ACC112 (cell line): ENCODE data around the gene NFIA.

Experiments
- H2AFZ ChIP-seq: fragments of 200-600 bp; sonication (generic); one replicate; pipeline ENCODE4 v1.6.0; 2017; ENCODE audit warnings: antibody characterized with exemption, low read length; ENCODE audit not compliant: unreplicated experiment
- H3K27ac ChIP-seq: fragments of 200-600 bp; sonication (generic); 2 replicates; pipeline ENCODE4 v1.5.1; 2014; ENCODE audit warnings: low read depth, mild to moderate bottlenecking, antibody characterized with exemption, low read length, moderate library complexity
- H3K27me3 ChIP-seq: fragments of 200-600 bp; sonication (generic); 2 replicates; pipeline ENCODE4 v1.6.1; 2014; ENCODE audit warnings: mild to moderate bottlenecking, antibody characterized with exemption, low read length, moderate library complexity, mixed read lengths; ENCODE audit not compliant: insufficient read depth
- H3K36me3 ChIP-seq: fragments of 200-600 bp; sonication (generic); 2 replicates; pipeline ENCODE4 v1.6.1; 2016; ENCODE audit warnings: mild to moderate bottlenecking, antibody characterized with exemption, low read length, moderate library complexity, mixed read lengths; ENCODE audit not compliant: insufficient read depth
- H3K4me1 ChIP-seq: fragments of 200-600 bp; sonication (generic); one replicate; pipeline ENCODE4 v1.6.1; 2016; ENCODE audit warnings: low read length, mixed read lengths; ENCODE audit not compliant: insufficient read depth, unreplicated experiment, control insufficient read depth
- H3K4me3 ChIP-seq: fragments of 200-600 bp; sonication (generic); 2 replicates; pipeline ENCODE4 v1.5.1; 2014; ENCODE audit warnings: mild to moderate bottlenecking, low read depth, low read length
- H3K79me2 ChIP-seq: fragments of 200-600 bp; sonication (generic); one replicate; pipeline ENCODE4 v1.6.0; 2016; ENCODE audit warnings: low read length; ENCODE audit not compliant: control insufficient read depth, unreplicated experiment, insufficient read depth

Gene NFIA

DNA sequence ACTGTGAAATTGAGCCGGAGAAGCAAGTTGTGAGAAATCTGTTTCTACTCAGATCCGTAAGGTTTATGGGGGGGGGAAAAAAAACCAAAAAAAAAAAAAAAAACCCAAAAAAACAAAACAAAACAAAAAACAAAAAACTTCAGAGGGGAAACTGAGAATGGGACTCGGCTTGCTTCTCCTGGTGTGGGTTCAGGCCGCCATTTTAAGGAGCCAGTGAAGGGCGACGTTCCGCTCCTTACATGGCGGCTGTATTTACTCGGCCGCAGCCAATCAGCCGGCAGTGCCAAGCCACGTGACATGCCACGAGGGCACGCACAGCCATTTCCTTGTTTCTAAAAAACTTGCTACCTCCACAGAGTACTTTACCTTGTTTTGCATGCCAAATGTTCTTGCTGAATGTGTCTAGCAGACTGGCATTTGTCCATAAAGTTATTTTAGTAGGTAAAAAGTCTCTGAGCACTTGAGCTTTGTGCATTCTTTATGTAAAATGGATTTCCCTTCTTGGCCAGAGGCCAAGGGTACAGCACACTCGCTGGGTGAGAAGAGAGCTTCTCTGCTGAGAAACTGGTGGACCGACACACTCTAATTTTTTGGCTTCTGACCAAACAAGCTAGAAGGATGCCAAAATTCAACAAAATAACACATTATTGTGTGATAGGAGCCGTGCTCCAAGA lies 101.8 kb downstream of the NFIA start:
- Histone ChIP-seq H3K4me1 (peaks cover 57% of the 10 kb centered on the region), H3K36me3 (no peaks in the 10 kb centered on the region), H3K4me3 (peak overlapping the region; percentile 68), H3K27ac (peak overlapping the region; percentile 75), H2AFZ (peak overlapping the region; percentile 91), H3K27me3 (no peaks in the 10 kb centered on the region), H3K79me2 (peaks cover 27% of the 10 kb centered on the region)

DNA sequence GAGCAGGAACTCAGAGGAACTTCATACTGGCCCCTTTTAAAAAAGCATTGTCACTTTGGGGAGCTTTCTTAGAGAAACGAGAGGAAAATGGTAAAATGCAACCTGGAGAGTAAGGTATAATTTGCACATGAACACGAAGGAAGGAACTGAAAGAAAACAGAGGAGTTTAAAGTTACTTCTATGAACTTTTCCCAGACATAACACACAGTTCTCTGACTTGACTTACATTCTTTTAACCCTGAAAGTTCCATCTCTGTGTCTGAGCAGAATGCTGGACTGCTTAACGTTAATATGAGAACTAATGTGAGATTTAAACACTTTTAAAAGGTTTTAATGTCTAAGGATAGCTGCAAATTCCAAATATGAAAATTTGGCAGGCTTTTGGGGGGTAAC lies 102.3 kb downstream of the NFIA start:
- Histone ChIP-seq H3K27me3 (no peaks in the 10 kb centered on the region), H3K27ac (peak overlapping the region; percentile 75), H3K4me3 (peak overlapping the region; percentile 68), H3K79me2 (peaks cover 26% of the 10 kb centered on the region), H3K4me1 (peaks cover 57% of the 10 kb centered on the region), H3K36me3 (no peaks in the 10 kb centered on the region), H2AFZ (peak overlapping the region; percentile 91)

DNA sequence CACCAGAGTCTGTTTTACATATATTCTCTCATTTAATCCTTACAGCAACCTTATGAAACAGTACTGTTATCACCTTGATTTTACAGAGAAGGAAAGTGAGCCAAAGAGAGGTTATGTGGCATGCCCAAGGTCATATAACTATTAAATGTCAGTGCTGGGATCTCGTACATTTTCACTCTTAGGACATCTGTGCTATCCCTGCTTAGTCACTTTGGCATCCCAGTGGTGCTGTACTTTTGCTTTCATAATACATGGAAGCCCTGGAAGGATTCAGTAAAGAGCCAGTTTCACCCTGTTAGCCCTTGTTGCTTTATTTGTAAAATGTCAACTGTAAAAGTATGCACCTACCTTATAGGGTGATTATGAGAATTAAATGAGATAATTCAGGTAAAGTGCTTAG lies 104.4 kb downstream of the NFIA start:
- H3K27ac ChIP-seq, result no peak overlapping the region
- no peaks in the 10 kb centered on the region for H3K36me3 ChIP-seq
- H3K4me1 ChIP-seq, result peaks cover 57% of the 10 kb centered on the region
- no peak overlapping the region for H2AFZ ChIP-seq
- no peak overlapping the region for H3K4me3 ChIP-seq
- no peaks in the 10 kb centered on the region for H3K27me3 ChIP-seq
- H3K79me2 ChIP-seq, result peaks cover 26% of the 10 kb centered on the region

DNA sequence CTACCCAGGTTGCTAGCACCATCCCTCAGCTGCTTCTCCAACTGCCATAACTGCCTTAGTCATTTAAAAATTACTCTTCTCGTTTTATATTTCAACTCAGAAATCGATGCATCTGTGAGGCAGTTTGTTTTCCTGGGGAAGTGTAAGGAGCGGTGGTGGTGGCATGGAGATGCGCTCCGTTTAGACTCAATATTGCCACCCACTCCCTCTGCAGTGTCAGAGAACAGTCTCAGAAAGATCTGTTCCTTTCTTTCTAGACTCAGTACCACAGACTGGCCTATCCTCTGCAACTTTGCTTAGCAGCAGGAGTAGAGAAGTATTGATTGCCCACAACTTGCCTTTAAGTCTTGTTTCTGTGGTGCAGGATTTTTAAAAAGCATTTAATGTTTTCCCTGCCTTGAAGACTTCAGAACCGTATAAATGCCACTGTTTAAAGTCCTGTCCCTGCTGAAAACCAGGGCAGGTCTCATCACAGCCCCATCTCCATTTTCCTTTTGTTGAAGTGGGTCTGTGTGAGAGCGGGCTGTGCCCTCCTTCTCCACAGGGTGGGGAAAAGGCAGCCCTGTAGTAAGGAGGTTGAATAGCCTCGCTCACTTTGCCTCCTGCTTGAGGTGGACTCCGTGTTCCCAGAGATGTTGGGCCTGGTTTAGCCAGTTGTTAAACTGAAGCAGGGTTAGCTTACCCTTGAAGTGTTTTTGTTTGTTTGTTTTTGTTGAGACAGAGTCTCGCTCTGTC lies 105.2 kb downstream of the NFIA start:
- H3K27me3 ChIP-seq, result no peaks in the 10 kb centered on the region
- H3K79me2 ChIP-seq, result peaks cover 26% of the 10 kb centered on the region
- H3K36me3 ChIP-seq, result no peaks in the 10 kb centered on the region
- H3K4me3 ChIP-seq, result no peak overlapping the region
- no peak overlapping the region for H2AFZ ChIP-seq
- H3K27ac ChIP-seq, result no peak overlapping the region
- H3K4me1 ChIP-seq, result peaks cover 52% of the 10 kb centered on the region

DNA sequence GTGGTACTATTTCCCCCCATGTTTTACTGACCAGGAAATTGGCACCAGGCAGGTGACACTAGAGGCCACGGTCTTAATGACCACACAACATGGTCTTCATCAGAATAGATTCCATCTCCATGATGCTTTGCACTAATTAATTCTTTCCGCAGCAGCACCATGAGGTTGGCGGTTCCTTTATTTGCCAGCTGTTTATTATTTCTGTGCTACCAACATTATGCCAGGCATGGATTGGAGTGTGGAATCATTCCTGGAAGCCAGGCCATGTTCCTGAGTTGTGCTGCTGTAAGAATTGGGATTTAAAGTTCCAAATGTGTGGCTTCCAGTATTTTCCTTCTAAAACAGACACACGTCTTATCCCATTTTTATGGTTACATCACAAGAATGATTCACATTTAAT lies 107.8 kb downstream of the NFIA start:
- no peak overlapping the region for H2AFZ ChIP-seq
- H3K4me3 ChIP-seq, result no peak overlapping the region
- H3K27me3 ChIP-seq, result no peaks in the 10 kb centered on the region
- H3K27ac ChIP-seq, result no peak overlapping the region
- peaks cover 36% of the 10 kb centered on the region for H3K4me1 ChIP-seq
- H3K79me2 ChIP-seq, result peaks cover 13% of the 10 kb centered on the region
- no peaks in the 10 kb centered on the region for H3K36me3 ChIP-seq

DNA sequence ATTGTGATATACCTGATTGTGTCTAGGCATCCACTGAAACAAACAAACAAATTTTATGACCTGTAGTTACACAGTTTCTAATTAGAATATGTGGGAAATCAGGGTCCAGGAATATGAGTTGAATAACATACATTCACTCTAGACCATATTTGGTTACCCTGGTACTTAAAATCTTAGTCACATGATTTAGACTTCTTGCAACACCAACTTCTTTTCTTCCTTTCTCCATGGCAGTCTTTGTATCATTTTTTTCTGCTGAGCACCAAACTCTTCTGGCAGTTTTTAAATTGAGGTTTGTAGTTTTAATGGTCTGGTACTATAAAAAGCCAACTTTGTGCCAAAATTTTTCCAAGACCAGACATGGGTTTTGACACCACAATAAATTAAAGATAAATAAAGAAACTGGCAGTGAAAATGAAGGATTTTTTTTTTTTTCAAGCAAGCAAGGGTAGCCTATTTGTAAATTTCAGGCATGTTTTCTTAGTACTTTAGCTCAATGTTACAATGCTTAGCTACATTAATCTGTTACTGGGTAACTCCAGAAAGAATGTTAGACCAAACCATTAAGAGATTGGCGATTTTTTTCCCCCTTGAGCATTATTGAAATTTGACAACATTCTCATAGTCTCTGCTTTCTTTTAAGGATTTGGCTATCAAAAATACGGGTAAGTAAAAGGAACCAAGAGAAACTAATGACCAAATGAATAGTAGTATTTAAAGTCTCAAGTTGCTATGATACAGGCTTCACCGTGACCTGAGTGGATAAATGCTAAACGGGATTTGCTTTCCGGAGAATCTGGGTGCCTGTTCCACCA lies 108.5 kb downstream of the NFIA start:
- H3K79me2 ChIP-seq, result peaks cover 11% of the 10 kb centered on the region
- H3K4me3 ChIP-seq, result no peak overlapping the region
- peaks cover 30% of the 10 kb centered on the region for H3K4me1 ChIP-seq
- H3K27ac ChIP-seq, result no peak overlapping the region
- no peaks in the 10 kb centered on the region for H3K36me3 ChIP-seq
- no peaks in the 10 kb centered on the region for H3K27me3 ChIP-seq
- H2AFZ ChIP-seq, result no peak overlapping the region

DNA sequence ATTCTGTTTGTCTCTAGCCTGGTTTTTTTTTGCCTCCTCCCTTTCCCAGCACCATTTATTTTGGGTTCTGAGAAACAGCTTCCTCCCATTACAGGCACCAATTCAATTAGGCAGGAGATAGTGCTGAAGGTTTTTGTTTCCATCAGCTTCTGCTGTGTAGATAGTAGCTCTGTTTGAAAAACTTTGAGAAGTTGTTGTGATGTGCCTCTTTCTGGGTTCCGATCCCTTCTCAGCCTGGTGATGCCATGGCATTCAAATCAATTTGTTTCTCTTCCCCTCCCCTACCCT lies 109.0 kb downstream of the NFIA start:
- H3K79me2 ChIP-seq, result peaks cover 11% of the 10 kb centered on the region

DNA sequence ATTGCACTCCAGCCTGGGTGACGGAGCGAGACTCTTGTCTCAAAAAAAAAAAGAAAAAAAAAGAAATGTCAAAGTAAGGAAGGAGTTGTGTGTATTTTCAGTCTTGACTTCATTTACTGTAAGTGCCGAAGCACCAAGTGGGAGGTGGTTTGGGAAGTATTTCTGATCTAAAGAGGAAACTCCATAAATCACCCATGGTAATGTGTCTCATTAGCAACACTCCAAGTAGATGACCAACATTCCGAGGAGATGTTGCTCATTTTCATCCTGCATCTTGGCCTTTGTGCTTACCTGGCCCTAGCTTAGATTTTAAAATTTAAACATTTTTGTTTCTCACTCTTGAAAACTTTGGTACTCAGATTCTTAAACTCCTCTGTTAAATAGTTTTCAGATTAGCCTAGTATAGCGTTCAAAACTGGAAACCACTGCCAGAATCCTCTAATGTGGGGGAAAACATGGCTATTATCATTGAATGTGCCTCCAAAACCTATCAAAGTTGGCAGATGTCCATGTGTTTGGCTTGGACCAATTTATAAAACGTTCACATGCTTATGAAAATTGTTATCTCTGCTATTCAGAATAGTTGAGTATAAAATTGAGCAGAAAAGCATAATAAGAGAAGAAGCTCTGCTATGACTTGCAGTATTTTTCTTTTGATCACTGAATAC lies 110.4 kb downstream of the NFIA start:
- no peak overlapping the region for H3K4me3 ChIP-seq
- no peaks in the 10 kb centered on the region for H3K36me3 ChIP-seq
- H3K27me3 ChIP-seq, result no peaks in the 10 kb centered on the region
- H3K4me1 ChIP-seq, result peaks cover 16% of the 10 kb centered on the region
- H3K79me2 ChIP-seq, result peaks cover 3% of the 10 kb centered on the region
- no peak overlapping the region for H3K27ac ChIP-seq
- H2AFZ ChIP-seq, result no peak overlapping the region

More for the DNA sequence above, 109.0 kb downstream of the NFIA start:
- Histone ChIP-seq H3K27ac (no peak overlapping the region), H3K36me3 (no peaks in the 10 kb centered on the region), H3K4me1 (peaks cover 25% of the 10 kb centered on the region), H3K27me3 (no peaks in the 10 kb centered on the region), H2AFZ (no peak overlapping the region), H3K4me3 (no peak overlapping the region)

DNA sequence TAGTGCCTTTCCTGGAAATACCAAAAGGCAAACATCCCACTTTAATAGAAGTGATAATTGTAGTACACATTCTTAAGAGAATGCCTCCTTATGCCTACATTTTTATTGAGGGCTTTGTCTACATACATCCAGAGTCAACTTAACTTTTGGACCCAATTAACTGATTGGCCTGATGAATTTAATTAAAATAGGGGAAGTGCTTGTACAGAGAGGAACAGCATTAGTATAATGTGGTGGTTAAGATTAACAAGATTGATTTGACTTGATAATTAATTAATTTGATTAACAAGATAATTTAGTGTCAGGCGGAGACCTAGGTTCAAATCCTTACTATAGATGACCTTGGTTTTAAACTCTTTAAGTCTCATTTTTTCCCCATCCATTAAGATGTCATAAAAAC lies 111.4 kb downstream of the NFIA start:
- Histone ChIP-seq H3K4me3 (no peak overlapping the region), H3K4me1 (peaks cover 16% of the 10 kb centered on the region), H2AFZ (no peak overlapping the region), H3K27ac (no peak overlapping the region), H3K79me2 (peaks cover 3% of the 10 kb centered on the region), H3K36me3 (no peaks in the 10 kb centered on the region), H3K27me3 (no peaks in the 10 kb centered on the region)

DNA sequence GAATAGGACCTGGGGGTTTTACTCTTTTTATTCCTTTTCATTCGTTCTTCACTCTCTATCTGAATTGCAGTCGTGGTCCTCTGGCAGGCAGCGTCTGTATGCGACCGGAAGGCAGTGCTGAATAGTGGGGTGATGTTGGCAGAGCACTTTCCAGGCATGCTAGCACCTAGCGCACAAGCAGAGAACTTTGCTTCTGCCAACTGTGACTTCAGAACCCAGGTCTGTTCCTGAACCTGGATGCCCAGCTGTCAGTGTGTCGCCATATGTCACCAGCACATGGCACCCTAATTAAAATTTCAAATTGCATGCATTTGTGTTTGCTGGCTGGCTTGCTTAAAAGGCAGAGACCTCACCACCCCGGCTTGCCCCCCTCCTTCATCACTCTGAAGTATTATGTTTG lies 116.2 kb downstream of the NFIA start:
- Histone ChIP-seq H3K27ac (no peak overlapping the region), H2AFZ (no peak overlapping the region), H3K36me3 (no peaks in the 10 kb centered on the region), H3K4me1 (peaks cover 8% of the 10 kb centered on the region), H3K27me3 (no peaks in the 10 kb centered on the region), H3K79me2 (peaks cover 13% of the 10 kb centered on the region), H3K4me3 (no peak overlapping the region)
